SK-N-MC (cell line): ENCODE data around the gene SLC25A10.

ENCODE experiments used
- EZH2 ChIP-seq: fragments of 200-600 bp; sonication (generic); IDR thresholded peaks from one replicate; pipeline ENCODE4 v1.6.1; 2017; ENCODE audit warnings: antibody characterized with exemption
- POLR2AphosphoS5 ChIP-seq: IDR thresholded peaks from 2 replicates; pipeline ENCODE4 v1.6.1; 2012; ENCODE audit warnings: mild to moderate bottlenecking, low read depth, low read length, borderline replicate concordance

GRCh38 chr17:81690066-81690465 lies 22.0 kb upstream of the SLC25A10 start:
- no peak for TF ChIP-seq POLR2AphosphoS5
- no peak for TF ChIP-seq EZH2
